SU-DHL-6 (cell line): ENCODE measurements around the gene FAXDC2.

Experiments used
- H2AFZ ChIP-seq: fragments of 200-600 bp; sonication (generic); 2 replicates; pipeline ENCODE4 v1.6.1; 2014; ENCODE audit warnings: low read depth, mild to moderate bottlenecking, moderate library complexity, mixed read lengths, antibody characterized with exemption, low read length; ENCODE audit not compliant: severe bottlenecking
- H3F3A ChIP-seq: fragments of 200-600 bp; shearing (Covaris generic); 2 replicates; pipeline ENCODE4 v1.6.0; 2016; ENCODE audit warnings: antibody characterized with exemption, mild to moderate bottlenecking; ENCODE audit not compliant: insufficient read depth
- H3K27ac ChIP-seq: fragments of 200-600 bp; sonication (generic); 2 replicates; pipeline ENCODE4 v1.5.1; 2016; ENCODE audit warnings: low read depth, mild to moderate bottlenecking, low read length, moderate library complexity, mixed read lengths
- H3K27me3 ChIP-seq: fragments of 200-600 bp; sonication (generic), shearing (Covaris generic); 2 replicates; pipeline ENCODE4 v1.6.0; 2014; ENCODE audit warnings: mild to moderate bottlenecking, low read length
- H3K36me3 ChIP-seq: fragments of 200-600 bp; sonication (generic); 2 replicates; pipeline ENCODE4 v1.6.1; 2014; ENCODE audit warnings: mild to moderate bottlenecking, low read length, mixed read lengths
- H3K4me2 ChIP-seq: fragments of 300-600, 200-600 bp; shearing (Covaris generic), sonication (generic); 2 replicates; pipeline ENCODE4 v1.6.0; 2014; ENCODE audit warnings: low read length, low read depth, mild to moderate bottlenecking; ENCODE audit not compliant: poor library complexity, severe bottlenecking
- H3K4me3 ChIP-seq: fragments of 200-600 bp; sonication (generic); 2 replicates; pipeline ENCODE4 v1.5.1; 2014; ENCODE audit warnings: antibody characterized with exemption, low read length, mild to moderate bottlenecking, mixed read lengths; ENCODE audit not compliant: insufficient read depth, poor library complexity, severe bottlenecking
- H3K79me2 ChIP-seq: fragments of 200-600 bp; sonication (generic); 2 replicates; pipeline ENCODE4 v1.6.1; 2014; ENCODE audit warnings: mild to moderate bottlenecking, low read length, moderate library complexity; ENCODE audit not compliant: insufficient read depth
- H3K9ac ChIP-seq: fragments of 200-600 bp; sonication (generic); 2 replicates; pipeline ENCODE4 v1.7.0; 2014; ENCODE audit warnings: mild to moderate bottlenecking, low read length
- H3K9me2 ChIP-seq: fragments of 200-600 bp; sonication (generic); replicated peaks from 2 replicates; pipeline ENCODE4 v1.6.1; 2014; ENCODE audit warnings: low read length; ENCODE audit not compliant: insufficient read depth
- H3K9me3 ChIP-seq: fragments of 200-600 bp; sonication (generic); 2 replicates; pipeline ENCODE4 v1.6.1; 2014; ENCODE audit warnings: low read length, mixed read lengths; ENCODE audit not compliant: insufficient read depth
- H4K20me1 ChIP-seq: fragments of 200-600 bp; sonication (generic); 2 replicates; pipeline ENCODE4 v1.6.1; 2014; ENCODE audit warnings: low read depth, mild to moderate bottlenecking, antibody characterized with exemption, low read length, moderate library complexity, mixed read lengths
- EZH2phosphoT487 ChIP-seq: fragments of 200-600 bp; sonication (generic), shearing (Covaris generic); conservative IDR thresholded peaks from 2 replicates; pipeline ENCODE4 v1.6.1; 2018; ENCODE audit warnings: mild to moderate bottlenecking, antibody characterized with exemption, low read length, moderate library complexity, mixed read lengths
- TF ChIP-seq, protein P1 (sequence below): fragments of 200-600 bp; sonication (generic); IDR thresholded peaks from one replicate; pipeline ENCODE4 v1.5.1; 2017; ENCODE audit warnings: antibody characterized with exemption, mild to moderate bottlenecking, low read length, moderate library complexity; ENCODE audit not compliant: insufficient read depth, poor library complexity, severe bottlenecking

The FAXDC2 gene

DNA sequence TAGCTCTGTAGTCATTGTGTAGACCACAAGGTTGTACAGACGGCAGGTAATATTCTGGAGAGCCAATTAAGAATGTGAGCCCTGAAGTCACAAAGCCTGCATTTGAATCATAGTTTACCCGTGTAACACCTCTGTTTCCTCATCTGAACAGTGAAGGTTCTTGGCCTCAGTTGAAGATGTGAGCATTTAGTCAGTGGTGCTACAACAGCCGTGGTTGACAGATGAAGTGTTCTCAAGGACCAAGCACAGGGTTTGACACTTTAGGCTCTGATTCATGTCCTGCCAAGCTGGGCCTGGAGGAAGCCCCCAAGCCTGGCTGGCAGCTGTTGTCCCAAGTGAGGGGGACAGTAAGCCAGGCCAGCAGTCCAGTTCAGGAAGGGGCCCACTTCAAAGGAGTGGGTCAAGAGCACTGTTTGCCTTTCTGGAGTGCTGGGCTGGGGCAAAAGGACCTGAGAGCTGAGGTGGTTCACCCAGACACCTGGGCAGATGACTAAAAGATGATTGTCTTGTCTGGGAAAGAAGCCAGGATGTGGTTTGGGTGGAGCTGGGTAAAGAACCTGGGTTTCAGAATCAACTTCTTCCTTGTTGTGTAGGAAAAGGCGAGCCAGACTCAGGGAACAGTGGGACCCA is 20.7 kb downstream of the FAXDC2 start:
- TF ChIP-seq EZH2phosphoT487 = no peak
- TF ChIP-seq, protein P1, sequence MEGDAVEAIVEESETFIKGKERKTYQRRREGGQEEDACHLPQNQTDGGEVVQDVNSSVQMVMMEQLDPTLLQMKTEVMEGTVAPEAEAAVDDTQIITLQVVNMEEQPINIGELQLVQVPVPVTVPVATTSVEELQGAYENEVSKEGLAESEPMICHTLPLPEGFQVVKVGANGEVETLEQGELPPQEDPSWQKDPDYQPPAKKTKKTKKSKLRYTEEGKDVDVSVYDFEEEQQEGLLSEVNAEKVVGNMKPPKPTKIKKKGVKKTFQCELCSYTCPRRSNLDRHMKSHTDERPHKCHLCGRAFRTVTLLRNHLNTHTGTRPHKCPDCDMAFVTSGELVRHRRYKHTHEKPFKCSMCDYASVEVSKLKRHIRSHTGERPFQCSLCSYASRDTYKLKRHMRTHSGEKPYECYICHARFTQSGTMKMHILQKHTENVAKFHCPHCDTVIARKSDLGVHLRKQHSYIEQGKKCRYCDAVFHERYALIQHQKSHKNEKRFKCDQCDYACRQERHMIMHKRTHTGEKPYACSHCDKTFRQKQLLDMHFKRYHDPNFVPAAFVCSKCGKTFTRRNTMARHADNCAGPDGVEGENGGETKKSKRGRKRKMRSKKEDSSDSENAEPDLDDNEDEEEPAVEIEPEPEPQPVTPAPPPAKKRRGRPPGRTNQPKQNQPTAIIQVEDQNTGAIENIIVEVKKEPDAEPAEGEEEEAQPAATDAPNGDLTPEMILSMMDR = no peak
- H3K79me2 ChIP-seq = no peaks in the 10 kb centered on the region
- H3K36me3 ChIP-seq = peaks cover 5% of the 10 kb centered on the region; the same call in 1 of the 2 replicates
- H4K20me1 ChIP-seq = no peaks in the 10 kb centered on the region
- H3K4me2 ChIP-seq = no peak overlapping the region
- no peaks in the 10 kb centered on the region for H3K9me2 ChIP-seq
- H3K4me3 ChIP-seq = no peak overlapping the region
- H3K9ac ChIP-seq = no peak overlapping the region
- H2AFZ ChIP-seq = no peak overlapping the region
- H3K9me3 ChIP-seq = no peaks in the 10 kb centered on the region
- H3F3A ChIP-seq = 0 out of 2 replicates have a peak, but pooled peaks cover 2% of the 10 kb centered on the region
- no peak overlapping the region for H3K27ac ChIP-seq
- H3K27me3 ChIP-seq = no peaks in the 10 kb centered on the region

DNA sequence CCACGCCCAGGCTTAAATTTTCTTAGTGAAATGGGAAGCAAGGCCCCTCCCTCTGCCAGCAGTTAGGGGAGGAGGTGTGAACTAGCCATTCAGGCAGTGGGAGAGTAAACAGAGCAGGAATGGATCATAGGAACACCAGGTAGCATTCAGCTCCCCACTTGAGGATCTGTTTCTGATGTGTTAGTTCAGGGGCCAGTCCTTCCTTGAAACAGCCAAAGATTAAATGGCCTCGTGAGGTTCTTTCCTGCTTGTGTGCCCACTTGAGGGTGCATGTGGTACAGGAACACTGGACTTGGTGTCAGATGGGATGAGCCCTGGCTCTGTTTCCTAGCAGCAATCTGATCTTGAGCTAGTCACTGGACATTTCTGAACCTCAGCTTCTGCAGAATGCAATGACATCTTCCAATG is 21.2 kb downstream of the FAXDC2 start:
- peaks cover 5% of the 10 kb centered on the region; the same call in 1 of the 2 replicates for H3K36me3 ChIP-seq

DNA sequence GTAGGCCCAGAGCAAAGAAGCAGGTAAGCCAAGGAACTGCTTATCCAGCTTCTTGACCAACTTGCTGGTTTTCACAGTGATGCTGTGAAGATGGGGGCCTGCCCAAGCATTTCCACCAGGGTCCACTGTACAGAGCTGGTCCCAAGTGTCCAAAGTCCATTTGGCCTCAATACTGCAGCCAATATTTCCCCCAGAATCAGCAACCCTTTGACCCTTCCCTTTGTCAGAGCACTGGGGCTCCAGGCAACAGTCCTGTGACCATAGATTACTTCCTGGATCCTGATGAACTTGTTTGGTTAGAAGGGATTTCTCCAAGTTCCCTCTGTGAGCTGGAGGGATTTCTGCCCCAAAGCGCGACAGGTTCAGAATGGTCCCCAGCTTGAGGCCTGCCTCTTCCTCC is 26.3 kb downstream of the FAXDC2 start:
- Histone ChIP-seq H3K79me2 (no peaks in the 10 kb centered on the region), H2AFZ (no peak overlapping the region), H3K36me3 (no peaks in the 10 kb centered on the region), H3K4me3 (no peak overlapping the region), H3K4me2 (no peak overlapping the region), H3F3A (no peaks in the 10 kb centered on the region), H4K20me1 (no peaks in the 10 kb centered on the region), H3K27ac (no peak overlapping the region), H3K9ac (no peak overlapping the region), H3K9me3 (no peaks in the 10 kb centered on the region), H3K9me2 (no peaks in the 10 kb centered on the region), H3K27me3 (no peaks in the 10 kb centered on the region)
- TF ChIP-seq, protein P1 = no peak
- TF ChIP-seq EZH2phosphoT487 = no peak

More for the DNA sequence above, 21.2 kb downstream of the FAXDC2 start:
- Histone ChIP-seq H3K9me3 (no peaks in the 10 kb centered on the region), H3K4me2 (no peak overlapping the region), H2AFZ (no peak overlapping the region), H3K9ac (no peak overlapping the region), H3K9me2 (no peaks in the 10 kb centered on the region), H3K4me3 (no peak overlapping the region), H3F3A (0 out of 2 replicates have a peak, but pooled peaks cover 2% of the 10 kb centered on the region), H3K27ac (no peak overlapping the region), H3K27me3 (no peaks in the 10 kb centered on the region), H3K79me2 (no peaks in the 10 kb centered on the region), H4K20me1 (no peaks in the 10 kb centered on the region)
- no peak for TF ChIP-seq EZH2phosphoT487
- TF ChIP-seq, protein P1 = no peak
